ENCODE data around the gene CREB3L1.

The CREB3L1 gene

GRCh38 chr11:46332093-46332567 is 54.7 kb downstream of the CREB3L1 start:
- H3K9ac ChIP-seq (ENCODE audit: low read length), result no peak overlapping the region
- H3K4me1 ChIP-seq (ENCODE audit: control insufficient read depth, insufficient read depth, low read length), result peaks cover 46% of the 10 kb centered on the region
- no peak overlapping the region for H3K27ac ChIP-seq (ENCODE audit: low read depth, low read length)
- peaks cover 66% of the 10 kb centered on the region for H3K27me3 ChIP-seq (ENCODE audit: control insufficient read depth, insufficient read depth, low read length)
- H3K4me3 ChIP-seq (ENCODE audit: low read depth, low read length), result peak overlapping the region; percentile 70
- no peaks in the 10 kb centered on the region for H3K36me3 ChIP-seq (ENCODE audit: control insufficient read depth, insufficient read depth, low read length)
- H3K9me3 ChIP-seq (ENCODE audit: control insufficient read depth, insufficient read depth, low read depth, low read length), result no peaks in the 10 kb centered on the region

- Histone ChIP-seq H3K9ac (ENCODE audit: low read length) (peak overlapping the region; percentile 39), H3K36me3 (ENCODE audit: control insufficient read depth, insufficient read depth, low read length) (no peaks in the 10 kb centered on the region), H3K27me3 (ENCODE audit: control insufficient read depth, insufficient read depth, low read length) (peaks cover 66% of the 10 kb centered on the region), H3K4me1 (ENCODE audit: control insufficient read depth, insufficient read depth, low read length) (peaks cover 50% of the 10 kb centered on the region), H3K9me3 (ENCODE audit: control insufficient read depth, insufficient read depth, low read depth, low read length) (no peaks in the 10 kb centered on the region), H3K27ac (ENCODE audit: low read depth, low read length) (no peak overlapping the region), H3K4me3 (ENCODE audit: low read depth, low read length) (peak overlapping the region; percentile 70)
Observed at GRCh38 chr11:46332568-46333393, 55.3 kb downstream of the CREB3L1 start.

GRCh38 chr11:46333394-46333947 is 56.0 kb downstream of the CREB3L1 start:
- Histone ChIP-seq H3K36me3 (ENCODE audit: control insufficient read depth, insufficient read depth, low read length) (no peaks in the 10 kb centered on the region), H3K27me3 (ENCODE audit: control insufficient read depth, insufficient read depth, low read length) (peaks cover 66% of the 10 kb centered on the region), H3K4me1 (ENCODE audit: control insufficient read depth, insufficient read depth, low read length) (peaks cover 56% of the 10 kb centered on the region), H3K4me3 (ENCODE audit: low read depth, low read length) (peak overlapping the region; percentile 70), H3K9me3 (ENCODE audit: control insufficient read depth, insufficient read depth, low read depth, low read length) (no peaks in the 10 kb centered on the region), H3K9ac (ENCODE audit: low read length) (peak overlapping the region; percentile 39), H3K27ac (ENCODE audit: low read depth, low read length) (no peak overlapping the region)

DNA sequence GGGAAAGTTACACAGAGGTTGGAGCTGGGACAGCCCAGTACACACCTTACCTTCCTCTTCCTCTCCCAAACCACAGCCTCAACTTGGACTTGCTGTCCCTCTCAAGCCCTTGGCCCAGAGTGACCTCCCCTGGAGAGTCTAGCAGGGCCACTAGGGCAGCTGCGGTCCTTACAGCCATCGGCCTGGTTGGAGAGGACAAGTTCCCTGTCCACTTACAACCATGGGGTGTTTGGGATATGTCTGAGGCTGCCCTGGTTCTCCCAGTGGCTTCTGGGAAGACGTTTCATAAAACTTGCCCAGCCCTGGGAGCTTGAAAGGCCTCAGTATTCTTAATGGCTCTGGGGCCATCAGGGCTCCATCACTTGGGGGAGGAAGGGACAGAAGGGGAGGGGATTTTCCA is 56.7 kb downstream of the CREB3L1 start:
- Histone ChIP-seq H3K27me3 (ENCODE audit: control insufficient read depth, insufficient read depth, low read length) (peaks cover 66% of the 10 kb centered on the region), H3K9ac (ENCODE audit: low read length) (no peak overlapping the region), H3K9me3 (ENCODE audit: control insufficient read depth, insufficient read depth, low read depth, low read length) (no peaks in the 10 kb centered on the region), H3K4me1 (ENCODE audit: control insufficient read depth, insufficient read depth, low read length) (peaks cover 60% of the 10 kb centered on the region), H3K36me3 (ENCODE audit: control insufficient read depth, insufficient read depth, low read length) (no peaks in the 10 kb centered on the region), H3K27ac (ENCODE audit: low read depth, low read length) (no peak overlapping the region), H3K4me3 (ENCODE audit: low read depth, low read length) (no peak overlapping the region)

DNA sequence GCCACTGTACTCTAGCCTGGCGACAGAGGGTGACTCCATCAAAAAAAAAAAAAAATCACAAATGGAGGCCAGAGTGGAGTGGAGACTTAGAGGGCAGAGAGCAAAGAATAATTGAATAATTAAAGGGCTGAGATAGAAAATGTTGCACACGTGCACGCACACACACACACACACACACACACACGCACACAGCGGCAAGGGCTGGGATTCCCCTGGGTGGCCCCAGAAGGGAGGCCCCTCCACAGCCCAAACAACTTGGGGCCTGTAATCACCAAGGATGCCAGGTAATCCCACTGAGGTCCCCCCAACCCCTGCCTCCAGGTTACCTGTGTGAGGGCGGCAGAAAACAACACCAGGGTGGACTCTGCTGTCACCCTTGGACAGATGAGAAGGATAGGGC is 57.8 kb downstream of the CREB3L1 start:
- Histone ChIP-seq H3K27ac (ENCODE audit: low read depth, low read length) (no peak overlapping the region), H3K36me3 (ENCODE audit: control insufficient read depth, insufficient read depth, low read length) (no peaks in the 10 kb centered on the region), H3K27me3 (ENCODE audit: control insufficient read depth, insufficient read depth, low read length) (peaks cover 55% of the 10 kb centered on the region), H3K9me3 (ENCODE audit: control insufficient read depth, insufficient read depth, low read depth, low read length) (no peaks in the 10 kb centered on the region), H3K4me1 (ENCODE audit: control insufficient read depth, insufficient read depth, low read length) (peaks cover 66% of the 10 kb centered on the region), H3K4me3 (ENCODE audit: low read depth, low read length) (no peak overlapping the region), H3K9ac (ENCODE audit: low read length) (no peak overlapping the region)

DNA sequence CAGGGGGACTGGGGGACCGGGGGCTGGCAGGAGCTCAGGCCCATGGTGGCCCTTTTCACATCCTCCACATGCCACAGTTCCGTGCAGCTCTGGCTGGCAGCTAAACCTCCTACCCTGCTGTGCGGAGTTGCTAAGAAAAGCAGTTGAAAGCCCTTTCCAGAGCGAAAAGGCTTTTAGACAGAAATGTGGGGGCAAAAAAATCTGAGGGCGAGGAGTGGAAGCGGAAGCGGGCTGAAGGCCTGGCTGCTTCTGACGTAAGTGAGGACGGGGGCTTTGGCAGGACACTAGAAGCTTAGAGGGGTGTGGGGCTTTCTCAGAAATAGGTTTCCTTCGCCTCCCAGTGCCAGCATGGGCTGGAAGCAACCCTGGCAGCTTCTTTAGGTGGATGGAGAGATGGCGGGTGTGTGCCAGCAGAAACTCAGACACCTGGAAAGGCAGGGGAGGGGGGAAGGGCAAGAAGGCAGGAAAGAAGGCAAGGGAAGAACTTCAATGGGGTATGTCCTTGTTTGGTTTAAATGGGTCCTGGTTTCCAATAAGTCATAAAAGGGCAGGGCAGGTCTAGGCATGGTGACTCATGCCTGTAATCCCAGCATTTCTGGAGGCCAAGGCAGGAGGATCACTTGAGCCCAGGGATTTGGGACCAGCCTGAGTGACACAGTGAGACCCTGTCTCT is 58.6 kb downstream of the CREB3L1 start:
- Histone ChIP-seq H3K36me3 (ENCODE audit: control insufficient read depth, insufficient read depth, low read length) (no peaks in the 10 kb centered on the region), H3K9ac (ENCODE audit: low read length) (no peak overlapping the region), H3K4me1 (ENCODE audit: control insufficient read depth, insufficient read depth, low read length) (peaks cover 64% of the 10 kb centered on the region), H3K27me3 (ENCODE audit: control insufficient read depth, insufficient read depth, low read length) (peaks cover 48% of the 10 kb centered on the region), H3K9me3 (ENCODE audit: control insufficient read depth, insufficient read depth, low read depth, low read length) (no peaks in the 10 kb centered on the region), H3K27ac (ENCODE audit: low read depth, low read length) (no peak overlapping the region), H3K4me3 (ENCODE audit: low read depth, low read length) (no peak overlapping the region)

- Histone ChIP-seq H3K4me3 (ENCODE audit: low read depth, low read length) (no peak overlapping the region), H3K27me3 (ENCODE audit: control insufficient read depth, insufficient read depth, low read length) (peaks cover 41% of the 10 kb centered on the region), H3K4me1 (ENCODE audit: control insufficient read depth, insufficient read depth, low read length) (peaks cover 65% of the 10 kb centered on the region), H3K9ac (ENCODE audit: low read length) (no peak overlapping the region), H3K9me3 (ENCODE audit: control insufficient read depth, insufficient read depth, low read depth, low read length) (no peaks in the 10 kb centered on the region), H3K27ac (ENCODE audit: low read depth, low read length) (no peak overlapping the region), H3K36me3 (ENCODE audit: control insufficient read depth, insufficient read depth, low read length) (no peaks in the 10 kb centered on the region)
Observed at GRCh38 chr11:46336563-46337180, 59.2 kb downstream of the CREB3L1 start.

DNA sequence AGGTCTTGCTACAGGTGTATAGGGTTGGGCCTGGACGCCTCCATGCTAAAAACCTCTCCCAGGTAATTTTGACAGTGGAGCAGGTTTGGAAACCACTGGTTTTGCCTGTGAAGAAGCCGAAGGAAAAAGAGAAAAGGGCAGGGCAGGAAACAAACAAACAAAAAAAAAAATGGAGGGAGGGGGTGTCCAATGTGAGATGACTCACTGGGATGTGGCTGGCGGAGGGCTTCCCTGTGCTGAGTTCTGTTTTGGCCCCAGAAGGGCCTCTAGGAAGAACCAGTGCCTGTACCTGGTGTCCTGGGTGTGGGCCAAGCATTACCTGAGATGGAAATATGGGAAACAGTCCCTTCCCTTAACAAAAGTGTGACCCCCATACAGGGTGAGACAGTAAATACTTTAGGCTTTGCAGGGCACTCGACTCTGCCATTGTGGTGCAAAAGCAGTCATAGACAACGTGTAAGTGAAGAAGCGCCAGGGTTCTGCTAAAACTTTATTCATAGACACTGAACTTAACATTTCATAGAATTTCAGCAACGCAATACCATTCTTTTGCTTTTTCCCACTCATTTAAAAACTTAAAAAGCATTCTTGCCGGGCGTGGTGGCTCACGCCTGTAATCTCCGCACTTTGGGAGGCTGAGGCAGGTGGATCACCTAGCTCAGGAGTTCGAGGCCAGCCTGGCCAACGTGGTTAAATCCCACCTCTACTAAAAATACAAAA is 60.3 kb downstream of the CREB3L1 start:
- no peak overlapping the region for H3K9ac ChIP-seq (ENCODE audit: low read length)
- H3K4me1 ChIP-seq (ENCODE audit: control insufficient read depth, insufficient read depth, low read length), result peaks cover 71% of the 10 kb centered on the region
- H3K9me3 ChIP-seq (ENCODE audit: control insufficient read depth, insufficient read depth, low read depth, low read length), result no peaks in the 10 kb centered on the region
- peaks cover 30% of the 10 kb centered on the region for H3K27me3 ChIP-seq (ENCODE audit: control insufficient read depth, insufficient read depth, low read length)
- no peak overlapping the region for H3K27ac ChIP-seq (ENCODE audit: low read depth, low read length)
- H3K4me3 ChIP-seq (ENCODE audit: low read depth, low read length), result no peak overlapping the region
- no peaks in the 10 kb centered on the region for H3K36me3 ChIP-seq (ENCODE audit: control insufficient read depth, insufficient read depth, low read length)

DNA sequence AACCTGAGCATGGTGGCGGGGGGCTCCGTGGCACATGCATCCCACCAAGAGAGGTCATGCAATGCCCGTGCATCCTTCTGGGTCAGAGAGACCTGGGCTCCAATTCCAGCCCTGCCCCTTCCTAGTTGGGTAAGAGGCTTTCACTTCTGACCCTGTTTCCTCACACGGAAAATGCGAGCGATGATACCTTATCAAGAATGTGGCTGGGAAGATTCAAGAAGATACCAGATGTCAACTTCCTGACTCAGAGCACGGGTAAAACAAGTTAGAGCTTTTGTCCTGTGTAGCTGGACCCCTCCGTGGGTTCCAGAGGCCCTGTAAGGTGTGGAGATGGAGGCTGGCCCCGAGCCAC is 61.1 kb downstream of the CREB3L1 start:
- Histone ChIP-seq H3K27ac (ENCODE audit: low read depth, low read length) (peak overlapping the region; percentile 77; the same call in 1 of the 2 replicates), H3K36me3 (ENCODE audit: control insufficient read depth, insufficient read depth, low read length) (no peaks in the 10 kb centered on the region), H3K9ac (ENCODE audit: low read length) (peak overlapping the region; percentile 8), H3K4me3 (ENCODE audit: low read depth, low read length) (peak overlapping the region; percentile 46), H3K9me3 (ENCODE audit: control insufficient read depth, insufficient read depth, low read depth, low read length) (no peaks in the 10 kb centered on the region), H3K27me3 (ENCODE audit: control insufficient read depth, insufficient read depth, low read length) (peaks cover 22% of the 10 kb centered on the region), H3K4me1 (ENCODE audit: control insufficient read depth, insufficient read depth, low read length) (peaks cover 75% of the 10 kb centered on the region)

GRCh38 chr11:46338988-46339666 is 61.7 kb downstream of the CREB3L1 start:
- H3K9me3 ChIP-seq (ENCODE audit: control insufficient read depth, insufficient read depth, low read depth, low read length), result no peaks in the 10 kb centered on the region
- H3K4me3 ChIP-seq (ENCODE audit: low read depth, low read length), result peak overlapping the region; percentile 46
- peak overlapping the region; percentile 77 for H3K27ac ChIP-seq (ENCODE audit: low read depth, low read length)
- H3K4me1 ChIP-seq (ENCODE audit: control insufficient read depth, insufficient read depth, low read length), result peaks cover 78% of the 10 kb centered on the region
- no peaks in the 10 kb centered on the region for H3K36me3 ChIP-seq (ENCODE audit: control insufficient read depth, insufficient read depth, low read length)
- H3K9ac ChIP-seq (ENCODE audit: low read length), result peak overlapping the region; percentile 29
- H3K27me3 ChIP-seq (ENCODE audit: control insufficient read depth, insufficient read depth, low read length), result peaks cover 17% of the 10 kb centered on the region

Measured in HUES6 (cell line).